CD4-positive, alpha-beta T cell treated with Interleukin-12 subunit alpha and Interleukin-12 subunit beta, for 1 hour (primary cell): ENCODE measurements around the gene SNX6.
"Not testable (repeated sequence)": the region's sequence is repeated elsewhere in the genome, so short reads cannot be mapped to it uniquely, and the experiment has no call there.

Experiments
- DNase-seq: peaks from one replicate; pipeline ENCODE4 v3.0.0-alpha.2; 2020

The SNX6 gene

GRCh38 chr14:34629657-34630529, at the start of gene SNX6:
SNX6 (minus strand) TSS chr14:34630148; CDS start chr14:34630116, 32 bp downstream.
- peak; percentile 88 for DNase-seq

- no peak for DNase-seq
These were observed 48.8 kb upstream of the SNX6 start for GRCh38 chr14:34678735-34679134.

DNA sequence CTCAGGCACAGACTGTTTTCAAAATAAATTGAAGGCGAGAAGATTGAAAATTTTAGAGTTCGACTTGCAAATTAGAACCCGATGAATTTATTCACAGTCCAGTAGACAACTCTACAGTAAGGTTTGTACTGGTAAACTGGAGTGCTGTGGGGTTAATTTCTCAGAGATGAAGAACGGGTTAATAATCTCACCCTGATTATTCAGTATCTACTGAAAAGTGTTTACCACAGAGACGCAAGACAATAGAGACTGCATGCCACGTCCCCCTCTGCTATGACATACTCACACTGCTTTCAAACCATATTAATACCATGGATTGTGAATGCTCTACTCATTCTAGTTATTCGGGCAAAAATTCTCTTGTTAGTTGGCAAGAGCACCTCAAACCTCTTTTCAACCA, 48.4 kb upstream of the SNX6 start:
- no peak for DNase-seq

GRCh38 chr14:34676516-34677211, 46.7 kb upstream of the SNX6 start:
- no peak for DNase-seq

DNA sequence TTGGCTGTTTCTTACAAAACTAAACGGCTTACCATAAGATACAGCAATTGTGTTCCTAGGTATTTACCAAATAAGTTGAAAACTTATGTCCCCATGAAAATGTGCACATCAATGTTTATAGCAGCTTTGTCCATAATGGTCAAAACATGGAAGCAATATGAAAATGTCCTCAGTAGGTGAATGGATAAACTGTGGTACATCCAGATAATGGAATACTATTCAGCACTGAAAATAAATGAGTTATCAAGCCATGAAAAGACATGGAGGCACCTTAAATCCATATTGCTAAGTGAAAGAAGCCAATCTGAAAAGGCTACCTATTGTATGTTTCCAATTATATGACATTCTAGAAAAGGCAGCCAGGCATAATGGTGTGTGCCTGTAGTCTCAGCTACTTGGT, 43.8 kb upstream of the SNX6 start:
- no peak for DNase-seq

- no peak for DNase-seq
These were observed 41.8 kb upstream of the SNX6 start for GRCh38 chr14:34671716-34672115.

DNA sequence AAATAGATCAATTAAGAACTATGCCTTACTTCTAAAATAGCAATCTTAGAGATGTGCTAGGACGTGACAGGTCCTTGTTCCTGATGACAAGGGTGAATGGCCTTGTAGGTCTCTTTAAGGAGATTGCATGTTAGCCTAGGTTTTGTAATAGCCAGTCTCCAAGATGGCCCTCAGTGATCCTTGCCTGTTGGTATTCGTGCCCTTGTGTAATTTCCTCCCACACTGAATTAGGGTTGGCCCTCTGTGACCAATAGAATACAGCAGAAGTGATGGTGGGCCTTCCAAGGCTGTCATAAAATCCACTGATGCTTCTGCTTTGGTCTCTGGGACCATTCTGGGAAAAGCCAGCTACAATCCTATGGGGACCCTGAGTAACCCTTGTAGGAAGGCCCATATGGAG, 38.2 kb upstream of the SNX6 start:
- no peak for DNase-seq

DNA sequence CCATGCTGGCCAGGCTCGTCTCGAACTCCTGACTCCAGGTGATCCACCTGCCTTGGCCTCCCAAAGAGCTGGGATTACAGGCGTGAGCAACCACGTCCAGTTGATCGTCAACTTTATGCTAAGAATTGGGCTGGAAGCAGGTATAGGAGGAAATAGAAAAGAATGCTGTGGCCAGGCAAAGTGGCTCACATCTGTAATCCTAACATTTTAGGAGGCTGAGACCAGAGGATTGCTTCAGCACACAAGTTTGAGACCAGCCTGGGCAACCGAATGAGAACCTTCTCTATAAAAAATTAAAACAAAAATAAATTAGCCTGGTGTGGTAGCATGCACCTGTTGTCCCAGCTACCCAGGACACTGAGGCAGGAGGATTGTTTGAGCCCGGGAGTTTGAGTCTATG, 37.1 kb upstream of the SNX6 start:
- no peak for DNase-seq

DNA sequence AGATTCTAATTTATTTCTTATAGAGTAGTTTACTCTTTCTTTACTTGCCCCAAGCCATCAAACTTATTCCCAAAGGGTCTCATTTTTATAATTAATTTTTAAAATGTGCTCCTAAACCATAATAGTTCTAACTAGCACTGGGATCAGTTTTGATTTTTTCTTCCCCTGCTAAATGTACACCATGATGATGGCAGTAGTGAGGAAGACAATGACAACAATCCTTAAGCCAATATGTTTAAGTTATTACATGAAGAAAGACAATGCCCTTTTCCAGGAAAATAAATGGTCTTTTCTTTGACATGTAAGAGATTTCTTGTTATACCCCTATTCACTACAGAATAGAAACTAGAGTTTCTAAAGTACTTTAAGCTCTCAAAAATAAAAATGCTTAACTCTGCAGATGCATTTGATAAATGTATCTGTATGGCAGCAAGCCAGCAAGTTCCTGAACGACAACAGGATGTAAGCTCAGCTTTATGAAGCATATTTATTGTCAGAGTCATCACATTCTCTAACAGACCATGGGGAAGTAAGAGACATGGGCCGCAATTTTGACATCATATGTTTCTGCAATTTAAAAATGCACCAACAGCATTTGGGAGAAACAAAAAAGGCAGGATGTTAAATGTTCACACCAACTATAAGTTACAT, 36.0 kb upstream of the SNX6 start:
- peak; percentile 39 for DNase-seq

- no peak for DNase-seq
These were observed 32.7 kb upstream of the SNX6 start for GRCh38 chr14:34662561-34663088.

GRCh38 chr14:34660796-34661195, 30.8 kb upstream of the SNX6 start:
- no peak for DNase-seq

GRCh38 chr14:34655959-34656358, 26.0 kb upstream of the SNX6 start:
- DNase-seq, result no peak

- DNase-seq, result not testable (repeated sequence)
These were observed 23.1 kb upstream of the SNX6 start for GRCh38 chr14:34653073-34653472.

GRCh38 chr14:34652348-34652747, 22.4 kb upstream of the SNX6 start:
- DNase-seq, result not testable (repeated sequence)

DNA sequence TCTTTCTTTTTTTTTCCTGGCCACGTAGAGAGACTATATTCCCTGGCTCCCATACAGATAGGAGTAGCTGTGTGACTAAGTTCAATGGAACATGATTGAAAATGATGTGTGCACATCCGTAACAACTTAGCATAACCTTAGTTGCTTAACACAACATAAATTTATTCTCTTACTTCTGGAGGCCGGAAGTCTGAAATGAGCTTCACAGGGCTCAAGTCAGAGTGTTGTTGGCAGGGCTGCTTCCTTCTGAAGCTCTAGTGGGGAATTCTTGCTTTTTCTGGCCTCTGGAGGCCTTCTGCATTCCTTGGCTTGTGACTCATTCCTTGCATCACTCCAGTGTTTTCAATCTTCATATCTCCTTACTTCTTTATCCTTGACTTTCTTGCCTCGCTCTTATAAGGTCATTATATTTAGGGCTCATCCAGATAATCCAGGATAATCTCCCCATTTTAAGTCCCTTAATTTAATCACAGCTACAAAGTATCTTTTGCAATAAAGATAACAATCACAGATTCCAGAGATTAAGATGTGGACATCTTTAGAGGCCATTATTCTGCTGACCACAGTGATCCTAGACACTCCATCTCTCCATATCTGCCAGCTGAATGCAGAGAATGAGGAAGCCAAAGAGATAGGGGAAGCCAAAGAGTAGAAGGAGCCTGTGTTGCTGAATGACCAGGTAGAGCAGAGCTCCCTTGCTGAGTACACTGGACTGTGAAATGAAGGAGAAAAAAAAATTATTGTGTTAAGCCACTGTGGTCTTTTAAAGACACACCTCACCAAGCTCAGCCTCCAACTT, 21.0 kb upstream of the SNX6 start:
- no peak for DNase-seq

DNA sequence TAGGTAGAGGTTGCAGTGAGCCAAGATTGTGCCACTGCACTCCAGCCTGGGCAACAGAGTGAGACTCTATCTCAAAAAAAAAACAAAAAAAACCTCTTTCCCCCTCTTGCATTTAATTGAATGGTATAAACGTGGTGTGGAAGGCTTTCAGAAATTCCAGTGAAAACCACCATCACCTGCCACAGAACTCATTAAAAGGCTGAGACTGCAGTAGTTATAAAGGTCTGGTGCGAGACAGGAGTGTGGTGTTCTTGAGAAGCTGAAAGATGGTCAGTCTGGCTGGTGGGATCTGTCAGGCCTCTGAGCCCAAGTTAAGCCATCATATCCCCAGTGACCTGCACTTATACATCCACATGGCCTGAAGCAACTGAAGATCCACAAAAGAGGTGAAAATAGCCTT, 20.1 kb upstream of the SNX6 start:
- not testable (repeated sequence) for DNase-seq

GRCh38 chr14:34649344-34649743, 19.4 kb upstream of the SNX6 start:
- no peak for DNase-seq

GRCh38 chr14:34646570-34647255, 16.8 kb upstream of the SNX6 start:
- DNase-seq, result no peak

GRCh38 chr14:34643361-34643760, 13.4 kb upstream of the SNX6 start:
- DNase-seq, result no peak

DNA sequence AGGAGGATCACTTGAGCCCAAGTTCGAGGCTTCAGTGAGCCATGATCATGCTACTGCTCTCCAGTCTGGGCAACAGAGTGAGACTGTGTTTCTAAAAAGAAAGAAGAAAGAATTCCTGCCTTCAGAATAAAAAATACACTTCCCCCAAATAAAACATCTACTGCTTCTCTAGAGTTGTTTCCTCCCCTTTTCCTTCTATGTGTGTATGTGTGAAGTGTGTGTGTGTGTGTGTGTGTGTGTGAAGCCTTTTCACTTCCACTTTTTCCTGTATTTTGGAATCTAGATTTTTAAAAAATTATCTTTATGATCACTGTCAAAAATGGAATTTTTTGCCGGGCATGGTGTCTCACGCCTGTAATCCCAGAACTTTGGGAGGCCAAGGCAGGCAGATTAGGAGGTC, 12.6 kb upstream of the SNX6 start:
- DNase-seq, result no peak

- no peak for DNase-seq
These were observed 10.9 kb upstream of the SNX6 start for GRCh38 chr14:34640826-34641225.

- not testable (repeated sequence) for DNase-seq
These were observed 4.4 kb upstream of the SNX6 start for GRCh38 chr14:34634360-34634771.
